Measurements from ENCODE around the gene STXBP3. TPM values are rescaled to one million over a fixed set of nuclear protein-coding genes. Genes with fewer than 3 reads are reported as not detected.
A peak's percentile ranks its signal among the peaks of the same experiment; 100 is the strongest.

The STXBP3 gene
- total and polyA plus RNA-seq, 2 of the 8 experiments (the other 6 are each of a cell fraction or from before 2014, with no cell fraction given): 6.0 to 38.5 TPM

- TF ChIP-seq, protein P1, sequence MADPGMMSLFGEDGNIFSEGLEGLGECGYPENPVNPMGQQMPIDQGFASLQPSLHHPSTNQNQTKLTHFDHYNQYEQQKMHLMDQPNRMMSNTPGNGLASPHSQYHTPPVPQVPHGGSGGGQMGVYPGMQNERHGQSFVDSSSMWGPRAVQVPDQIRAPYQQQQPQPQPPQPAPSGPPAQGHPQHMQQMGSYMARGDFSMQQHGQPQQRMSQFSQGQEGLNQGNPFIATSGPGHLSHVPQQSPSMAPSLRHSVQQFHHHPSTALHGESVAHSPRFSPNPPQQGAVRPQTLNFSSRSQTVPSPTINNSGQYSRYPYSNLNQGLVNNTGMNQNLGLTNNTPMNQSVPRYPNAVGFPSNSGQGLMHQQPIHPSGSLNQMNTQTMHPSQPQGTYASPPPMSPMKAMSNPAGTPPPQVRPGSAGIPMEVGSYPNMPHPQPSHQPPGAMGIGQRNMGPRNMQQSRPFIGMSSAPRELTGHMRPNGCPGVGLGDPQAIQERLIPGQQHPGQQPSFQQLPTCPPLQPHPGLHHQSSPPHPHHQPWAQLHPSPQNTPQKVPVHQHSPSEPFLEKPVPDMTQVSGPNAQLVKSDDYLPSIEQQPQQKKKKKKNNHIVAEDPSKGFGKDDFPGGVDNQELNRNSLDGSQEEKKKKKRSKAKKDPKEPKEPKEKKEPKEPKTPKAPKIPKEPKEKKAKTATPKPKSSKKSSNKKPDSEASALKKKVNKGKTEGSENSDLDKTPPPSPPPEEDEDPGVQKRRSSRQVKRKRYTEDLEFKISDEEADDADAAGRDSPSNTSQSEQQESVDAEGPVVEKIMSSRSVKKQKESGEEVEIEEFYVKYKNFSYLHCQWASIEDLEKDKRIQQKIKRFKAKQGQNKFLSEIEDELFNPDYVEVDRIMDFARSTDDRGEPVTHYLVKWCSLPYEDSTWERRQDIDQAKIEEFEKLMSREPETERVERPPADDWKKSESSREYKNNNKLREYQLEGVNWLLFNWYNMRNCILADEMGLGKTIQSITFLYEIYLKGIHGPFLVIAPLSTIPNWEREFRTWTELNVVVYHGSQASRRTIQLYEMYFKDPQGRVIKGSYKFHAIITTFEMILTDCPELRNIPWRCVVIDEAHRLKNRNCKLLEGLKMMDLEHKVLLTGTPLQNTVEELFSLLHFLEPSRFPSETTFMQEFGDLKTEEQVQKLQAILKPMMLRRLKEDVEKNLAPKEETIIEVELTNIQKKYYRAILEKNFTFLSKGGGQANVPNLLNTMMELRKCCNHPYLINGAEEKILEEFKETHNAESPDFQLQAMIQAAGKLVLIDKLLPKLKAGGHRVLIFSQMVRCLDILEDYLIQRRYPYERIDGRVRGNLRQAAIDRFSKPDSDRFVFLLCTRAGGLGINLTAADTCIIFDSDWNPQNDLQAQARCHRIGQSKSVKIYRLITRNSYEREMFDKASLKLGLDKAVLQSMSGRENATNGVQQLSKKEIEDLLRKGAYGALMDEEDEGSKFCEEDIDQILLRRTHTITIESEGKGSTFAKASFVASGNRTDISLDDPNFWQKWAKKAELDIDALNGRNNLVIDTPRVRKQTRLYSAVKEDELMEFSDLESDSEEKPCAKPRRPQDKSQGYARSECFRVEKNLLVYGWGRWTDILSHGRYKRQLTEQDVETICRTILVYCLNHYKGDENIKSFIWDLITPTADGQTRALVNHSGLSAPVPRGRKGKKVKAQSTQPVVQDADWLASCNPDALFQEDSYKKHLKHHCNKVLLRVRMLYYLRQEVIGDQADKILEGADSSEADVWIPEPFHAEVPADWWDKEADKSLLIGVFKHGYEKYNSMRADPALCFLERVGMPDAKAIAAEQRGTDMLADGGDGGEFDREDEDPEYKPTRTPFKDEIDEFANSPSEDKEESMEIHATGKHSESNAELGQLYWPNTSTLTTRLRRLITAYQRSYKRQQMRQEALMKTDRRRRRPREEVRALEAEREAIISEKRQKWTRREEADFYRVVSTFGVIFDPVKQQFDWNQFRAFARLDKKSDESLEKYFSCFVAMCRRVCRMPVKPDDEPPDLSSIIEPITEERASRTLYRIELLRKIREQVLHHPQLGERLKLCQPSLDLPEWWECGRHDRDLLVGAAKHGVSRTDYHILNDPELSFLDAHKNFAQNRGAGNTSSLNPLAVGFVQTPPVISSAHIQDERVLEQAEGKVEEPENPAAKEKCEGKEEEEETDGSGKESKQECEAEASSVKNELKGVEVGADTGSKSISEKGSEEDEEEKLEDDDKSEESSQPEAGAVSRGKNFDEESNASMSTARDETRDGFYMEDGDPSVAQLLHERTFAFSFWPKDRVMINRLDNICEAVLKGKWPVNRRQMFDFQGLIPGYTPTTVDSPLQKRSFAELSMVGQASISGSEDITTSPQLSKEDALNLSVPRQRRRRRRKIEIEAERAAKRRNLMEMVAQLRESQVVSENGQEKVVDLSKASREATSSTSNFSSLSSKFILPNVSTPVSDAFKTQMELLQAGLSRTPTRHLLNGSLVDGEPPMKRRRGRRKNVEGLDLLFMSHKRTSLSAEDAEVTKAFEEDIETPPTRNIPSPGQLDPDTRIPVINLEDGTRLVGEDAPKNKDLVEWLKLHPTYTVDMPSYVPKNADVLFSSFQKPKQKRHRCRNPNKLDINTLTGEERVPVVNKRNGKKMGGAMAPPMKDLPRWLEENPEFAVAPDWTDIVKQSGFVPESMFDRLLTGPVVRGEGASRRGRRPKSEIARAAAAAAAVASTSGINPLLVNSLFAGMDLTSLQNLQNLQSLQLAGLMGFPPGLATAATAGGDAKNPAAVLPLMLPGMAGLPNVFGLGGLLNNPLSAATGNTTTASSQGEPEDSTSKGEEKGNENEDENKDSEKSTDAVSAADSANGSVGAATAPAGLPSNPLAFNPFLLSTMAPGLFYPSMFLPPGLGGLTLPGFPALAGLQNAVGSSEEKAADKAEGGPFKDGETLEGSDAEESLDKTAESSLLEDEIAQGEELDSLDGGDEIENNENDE (IDR thresholded peaks at IDR 0.05; ENCODE audit: insufficient replicate concordance, low read length): no peak
- TF ChIP-seq EZH2 (IDR thresholded peaks at IDR 0.05; ENCODE audit: low read depth, low read length, severe bottlenecking) (no peak), CEBPB (IDR thresholded peaks at IDR 0.05; ENCODE audit: low read depth, low read length) (no peak), CREB1 (IDR thresholded peaks at IDR 0.05) (peak; percentile 95), BACH1 (IDR thresholded peaks at IDR 0.05; ENCODE audit: low read length) (peak; percentile 90), SAP30 (IDR thresholded peaks at IDR 0.05; ENCODE audit: insufficient read depth, insufficient replicate concordance, low read length) (no peak), SUZ12 (IDR thresholded peaks at IDR 0.05; ENCODE audit: low read length) (no peak), FOSL1 (IDR thresholded peaks at IDR 0.05; ENCODE audit: insufficient read depth, low read depth, low read length) (no peak), PHF8 (conservative IDR thresholded peaks at IDR 0.05; ENCODE audit: low read depth, low read length) (peak; percentile 96), TCF12 (IDR thresholded peaks at IDR 0.05; ENCODE audit: low read depth, low read length) (no peak), SP4 (IDR thresholded peaks at IDR 0.05; ENCODE audit: low read length) (peak; percentile 86; the same call in 1 of the 2 replicates)
Observed at GRCh38 chr1:108746382-108747170, at the start of gene STXBP3 (continued).
